T-cell (primary cell): Measurements from ENCODE around the gene LMAN2L. TPM values are rescaled to one million over a fixed set of nuclear protein-coding genes. Genes with fewer than 3 reads are reported as not detected.
"Not testable (repeated sequence)": the region's sequence is repeated elsewhere in the genome, so short reads cannot be mapped to it uniquely, and the experiment has no call there.

Experiments
- ATAC-seq, 4 experiments: fragments of 200-7000 bp in 3 of 4; fragments of 150-1000 bp in 1 of 4; cut with Tn5 transposase; replicated peaks in 1 of 4; 1 replicate in 3 of 4; 2 replicates in 1 of 4; pipeline ENCODE4 v1.10.0; 2021; ENCODE audit warnings: moderate library complexity in 3 of 4, mild to moderate bottlenecking in 2 of 4, moderate number of reproducible peaks in 1 of 4
- CTCF ChIA-PET, 2 donors: fragments of 300-600 bp; sonication (Branson Sonifier 250); formaldehyde crosslinking; loops; one replicate each; lab custom pipeline; 2022; ENCODE audit warnings: antibody characterized with exemption in 2 of 2; lab: Charles Lee
- POLR2A ChIA-PET, 2 donors: fragments of 300-600 bp; sonication (Branson Sonifier 250); formaldehyde crosslinking; loops; one replicate each; lab custom pipeline; 2022; ENCODE audit warnings: antibody characterized with exemption in 2 of 2; lab: Charles Lee
- DNase-seq, 35 experiments: peaks; one replicate each; pipeline versions ENCODE4 v3.0.0 to v3.0.0-alpha.2; 2013 to 2023
- H3K27ac ChIP-seq: one replicate; pipeline ENCODE4 v1.5.1; 2013; ENCODE audit warnings: low read length
- H3K27me3 ChIP-seq, 2 experiments: replicated peaks in 1 of 2; 1 replicate in 1 of 2; 2 replicates in 1 of 2; pipeline versions ENCODE4 v1.6.1 to v1.7.0; 2013; ENCODE audit warnings: low read length in 1 of 2, mixed read lengths in 1 of 2; ENCODE audit not compliant: control insufficient read depth in 2 of 2, insufficient read depth in 2 of 2; ENCODE audit errors: extremely low read depth in 1 of 2
- H3K36me3 ChIP-seq, 2 donors: 1 replicate in 1 of 2; 2 replicates in 1 of 2; pipeline versions ENCODE4 v1.6.1 to v1.7.0; 2013; ENCODE audit warnings: low read length in 1 of 2; ENCODE audit not compliant: control insufficient read depth in 2 of 2, insufficient read depth in 1 of 2; ENCODE audit errors: extremely low read depth in 1 of 2
- H3K4me1 ChIP-seq, 2 experiments: 1 replicate in 1 of 2; 2 replicates in 1 of 2; pipeline versions ENCODE4 v1.6.1 to v1.7.0; 2013; ENCODE audit warnings: low read length in 2 of 2, mixed read lengths in 1 of 2; ENCODE audit not compliant: insufficient read depth in 2 of 2, control insufficient read depth in 1 of 2; ENCODE audit errors: extremely low read depth in 1 of 2
- H3K4me3 ChIP-seq, 2 donors: 1 replicate in 1 of 2; 2 replicates in 1 of 2; pipeline versions ENCODE4 v1.5.1 to v1.7.0; 2013; ENCODE audit warnings: mild to moderate bottlenecking in 2 of 2, low read length in 1 of 2, moderate library complexity in 1 of 2; ENCODE audit not compliant: control insufficient read depth in 1 of 2; ENCODE audit errors: extremely low read depth in 1 of 2
- H3K9me3 ChIP-seq: 2 replicates; pipeline ENCODE4 v1.7.0; 2013
- H3K27ac Mint-ChIP-seq, 2 donors: one replicate each; pipeline ENCODE4 v1.8.0; 2020 to 2021; ENCODE audit warnings: mild to moderate bottlenecking in 2 of 2, mixed read lengths in 2 of 2
- H3K27me3 Mint-ChIP-seq, 2 donors: one replicate each; pipeline ENCODE4 v1.8.0; 2021 to 2022; ENCODE audit warnings: mixed read lengths in 2 of 2
- H3K36me3 Mint-ChIP-seq: one replicate; pipeline ENCODE4 v1.8.0; 2021; ENCODE audit warnings: mixed read lengths
- H3K4me1 Mint-ChIP-seq, 3 donors: one replicate each; pipeline ENCODE4 v1.8.0; 2020 to 2022; ENCODE audit warnings: mixed read lengths in 3 of 3, mild to moderate bottlenecking in 1 of 3
- H3K4me3 Mint-ChIP-seq, 3 donors: one replicate each; pipeline ENCODE4 v1.8.0; 2020 to 2022; ENCODE audit warnings: mild to moderate bottlenecking in 3 of 3, mixed read lengths in 3 of 3, moderate library complexity in 3 of 3
- H3K9me3 Mint-ChIP-seq, 3 donors: one replicate each; pipeline ENCODE4 v1.8.0; 2020 to 2022; ENCODE audit warnings: mixed read lengths in 3 of 3
- WGBS: methylation state at CpG from one replicate; pipeline ENCODE4 v1.1.5; 2013; ENCODE audit warnings: missing lambda C conversion rate; ENCODE audit not compliant: insufficient coverage; 5-methylcytosine and 5-hydroxymethylcytosine counted together
- total RNA-seq, 35 experiments: library from RNA in 6 of 35; stranded (reverse) in 6 of 35; fragments of 120-200 nt in 1 of 35; gene quantifications; one replicate each; pipeline versions ENCODE4 v1.2.1 to v1.2.4 and lab custom pipeline; 2013 to 2026

The LMAN2L gene
- total RNA-seq, 5 donors from 2014 or later (not counting 1 experiment from before 2014, with no cell fraction given) = 4.7 to 8.9 (median 7.8) TPM

GRCh38 chr2:96665717-96666116 lies 74.1 kb downstream of the LMAN2L start:
- peaks cover 0 to 14% of the 10 kb centered on the region in 2 experiments for H3K27me3 ChIP-seq
- CTCF ChIA-PET, DNase-seq, H3K4me1 ChIP-seq, H3K27ac ChIP-seq, H3K9me3 ChIP-seq, H3K4me3 Mint-ChIP-seq, H3K27ac Mint-ChIP-seq, H3K4me1 Mint-ChIP-seq, ATAC-seq, H3K9me3 Mint-ChIP-seq, H3K36me3 Mint-ChIP-seq, H3K4me3 ChIP-seq, H3K36me3 ChIP-seq, H3K27me3 Mint-ChIP-seq: not testable (repeated sequence)
- WGBS = 87% methylated on average over 3 of the region's 3 CpGs
- POLR2A ChIA-PET = interaction anchor here in 1 of 2 donors (0.5 to 0.6 kb wide), 2 partner anchors 138 to 967 kb away, joined by 3 to 4 read pairs; no protein-coding TSS in a partner anchor

GRCh38 chr2:96665083-96665569 lies 74.7 kb downstream of the LMAN2L start:
- H3K4me3 ChIP-seq = no peak overlapping the region
- peaks cover 0 to 14% of the 10 kb centered on the region in 2 experiments for H3K27me3 ChIP-seq
- H3K4me1 ChIP-seq = no peaks in the 10 kb centered on the region
- DNase-seq = no peak
- Mint-ChIP-seq H3K9me3 (peaks cover 0 to 4% (median 0%) of the 10 kb centered on the region in 3 donors), H3K27ac (no peak overlapping the region), H3K4me3 (no peak overlapping the region), H3K27me3 (peaks cover 4 to 6% of the 10 kb centered on the region in 2 donors), H3K4me1 (no peaks in the 10 kb centered on the region), H3K36me3 (no peaks in the 10 kb centered on the region)
- ChIA-PET POLR2A (interaction anchor here (0.5 to 0.6 kb wide), 3 partner anchors 43 to 102 kb away, joined by 3 to 4 read pairs (median 3); no protein-coding TSS in a partner anchor), CTCF (no interaction called here)
- WGBS = 100% methylated on average over 1 of the region's 3 CpGs
- no peak for ATAC-seq
- H3K9me3 ChIP-seq = no peaks in the 10 kb centered on the region
- no peaks in the 10 kb centered on the region for H3K36me3 ChIP-seq
- no peak overlapping the region for H3K27ac ChIP-seq

GRCh38 chr2:96664366-96664925 lies 75.4 kb downstream of the LMAN2L start:
- Histone ChIP-seq H3K9me3 (no peaks in the 10 kb centered on the region), H3K4me1 (no peaks in the 10 kb centered on the region), H3K27ac (no peak overlapping the region), H3K36me3 (no peaks in the 10 kb centered on the region), H3K27me3 (peaks cover 0 to 10% of the 10 kb centered on the region in 2 experiments), H3K4me3 (no peak overlapping the region)
- ChIA-PET CTCF (no interaction called here), POLR2A (interaction anchor here (0.5 to 0.6 kb wide), 2 partner anchors 43 to 68 kb away, joined by 3 read pairs; no protein-coding TSS in a partner anchor)
- H3K27me3 Mint-ChIP-seq = peaks cover 4 to 6% of the 10 kb centered on the region in 2 donors
- H3K4me1 Mint-ChIP-seq = no peaks in the 10 kb centered on the region
- no peak overlapping the region for H3K4me3 Mint-ChIP-seq
- H3K36me3 Mint-ChIP-seq = no peaks in the 10 kb centered on the region
- H3K9me3 Mint-ChIP-seq = peaks cover 0 to 4% (median 0%) of the 10 kb centered on the region in 3 donors
- no peak for ATAC-seq
- no peak for DNase-seq
- no CpG with 5 or more reads among the region's 3 CpGs for WGBS
- H3K27ac Mint-ChIP-seq = no peak overlapping the region

GRCh38 chr2:96663829-96664228 lies 76.0 kb downstream of the LMAN2L start:
- H3K27ac ChIP-seq = no peak overlapping the region
- POLR2A ChIA-PET = no interaction called here

GRCh38 chr2:96663177-96663576 lies 76.7 kb downstream of the LMAN2L start:
- H3K9me3 ChIP-seq = no peaks in the 10 kb centered on the region
- no peaks in the 10 kb centered on the region for H3K36me3 ChIP-seq
- no peak overlapping the region for H3K27ac ChIP-seq
- POLR2A ChIA-PET = no interaction called here
- no peaks in the 10 kb centered on the region for H3K36me3 Mint-ChIP-seq
- CTCF ChIA-PET = no interaction called here
- DNase-seq (no peak), ATAC-seq (no peak)
- H3K27ac Mint-ChIP-seq = no peak overlapping the region
- no peak overlapping the region for H3K4me3 ChIP-seq
- H3K27me3 ChIP-seq = no peaks in the 10 kb centered on the region
- WGBS = 93% methylated on average over 2 of the region's 5 CpGs
- peaks cover 2 to 4% of the 10 kb centered on the region in 2 donors for H3K27me3 Mint-ChIP-seq
- no peaks in the 10 kb centered on the region for H3K4me1 Mint-ChIP-seq
- no peaks in the 10 kb centered on the region for H3K4me1 ChIP-seq
- peaks cover 0 to 4% (median 0%) of the 10 kb centered on the region in 3 donors for H3K9me3 Mint-ChIP-seq
- H3K4me3 Mint-ChIP-seq = no peak overlapping the region

More at GRCh38 chr2:96663829-96664228, 76.0 kb downstream of the LMAN2L start:
- CTCF ChIA-PET = interaction anchor here in 1 of 2 donors (0.7 kb wide), 1 partner anchor 98 kb away, joined by 6 read pairs; no protein-coding TSS in a partner anchor
- H3K36me3 ChIP-seq = no peaks in the 10 kb centered on the region
- H3K36me3 Mint-ChIP-seq = no peaks in the 10 kb centered on the region
- H3K4me1 ChIP-seq = no peaks in the 10 kb centered on the region
- no peak overlapping the region for H3K4me3 Mint-ChIP-seq
- no peaks in the 10 kb centered on the region for H3K9me3 ChIP-seq
- H3K27me3 ChIP-seq = peaks cover 0 to 4% of the 10 kb centered on the region in 2 experiments
- no peak overlapping the region for H3K27ac Mint-ChIP-seq
- ATAC-seq = no peak
- H3K4me3 ChIP-seq = no peak overlapping the region
- no peaks in the 10 kb centered on the region for H3K4me1 Mint-ChIP-seq
- peaks cover 4% of the 10 kb centered on the region in 2 donors for H3K27me3 Mint-ChIP-seq
- no peak for DNase-seq
- peaks cover 0 to 4% (median 0%) of the 10 kb centered on the region in 3 donors for H3K9me3 Mint-ChIP-seq
- 90% methylated on average over 2 of the region's 7 CpGs for WGBS

GRCh38 chr2:96662360-96662759 lies 77.5 kb downstream of the LMAN2L start:
- no peaks in the 10 kb centered on the region for H3K4me1 Mint-ChIP-seq
- Histone ChIP-seq H3K27ac (no peak overlapping the region), H3K27me3 (no peaks in the 10 kb centered on the region), H3K4me3 (no peak overlapping the region), H3K36me3 (no peaks in the 10 kb centered on the region), H3K9me3 (no peaks in the 10 kb centered on the region), H3K4me1 (no peaks in the 10 kb centered on the region)
- ATAC-seq (no peak), DNase-seq (no peak)
- H3K27ac Mint-ChIP-seq = no peak overlapping the region
- 88% methylated on average over 8 of the region's 9 CpGs for WGBS
- POLR2A ChIA-PET = no interaction called here
- H3K4me3 Mint-ChIP-seq = no peak overlapping the region
- no peaks in the 10 kb centered on the region for H3K36me3 Mint-ChIP-seq
- H3K9me3 Mint-ChIP-seq = peaks cover 0 to 4% (median 0%) of the 10 kb centered on the region in 3 donors
- CTCF ChIA-PET = no interaction called here
- H3K27me3 Mint-ChIP-seq = peaks cover 2 to 4% of the 10 kb centered on the region in 2 donors
